Measurements from ENCODE around the gene SLC12A5.
"Not testable (repeated sequence)": the region's sequence is repeated elsewhere in the genome, so short reads cannot be mapped to it uniquely, and the experiment has no call there.

Gene SLC12A5

DNA sequence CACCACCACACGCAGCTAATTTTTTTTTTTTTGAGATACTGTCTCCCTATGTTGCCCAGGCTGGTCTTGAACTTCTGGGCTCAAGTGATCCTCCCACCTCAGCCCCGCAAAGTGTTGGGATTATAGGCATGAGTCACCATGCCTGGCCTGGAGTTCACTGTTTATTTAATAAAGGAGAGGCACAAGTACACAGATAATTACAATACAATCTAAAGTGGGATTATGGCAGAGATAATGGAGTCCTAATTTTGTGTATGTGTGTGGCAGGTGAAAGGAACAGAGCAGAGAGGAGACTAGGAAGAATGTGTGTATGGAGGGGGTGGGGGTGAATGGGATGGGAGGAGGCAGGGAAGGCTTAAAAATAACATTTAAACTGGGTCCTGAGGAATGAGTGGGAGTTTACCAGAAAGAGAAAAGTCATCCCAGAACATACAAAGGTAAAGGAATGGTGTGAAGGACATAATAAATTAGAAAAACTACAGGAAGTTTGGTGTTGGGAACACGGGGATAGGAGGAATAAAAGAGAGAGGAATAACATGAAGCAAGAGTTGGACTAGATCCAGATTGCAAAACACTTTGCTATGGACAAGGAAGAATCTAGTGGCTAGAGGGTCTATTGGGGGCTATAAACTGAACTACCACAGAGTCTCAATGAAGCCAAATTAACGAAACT, 56.3 kb downstream of the SLC12A5 start:
- Histone ChIP-seq H3K4me3 (ENCODE audit: low read depth in 1 of 2, low read length in 2 of 2) (no peak overlapping the region), H3K9me3 (ENCODE audit: control insufficient read depth in 1 of 2, low read length in 2 of 2) (no peaks in the 10 kb centered on the region), H3K27ac (ENCODE audit: low read length) (no peak overlapping the region), H3K27me3 (ENCODE audit: low read depth, low read length) (no peaks in the 10 kb centered on the region), H3K36me3 (ENCODE audit: control insufficient read depth in 1 of 2, insufficient read depth in 2 of 2, low read length in 2 of 2) (no peaks in the 10 kb centered on the region), H3K4me1 (ENCODE audit: control insufficient read depth in 1 of 2, insufficient read depth in 2 of 2, low read length in 2 of 2) (peaks cover 27 to 71% of the 10 kb centered on the region in 2 donors)

- Histone ChIP-seq H3K9me3 (ENCODE audit: control insufficient read depth in 1 of 2, low read length in 2 of 2) (no peaks in the 10 kb centered on the region), H3K4me1 (ENCODE audit: control insufficient read depth in 1 of 2, insufficient read depth in 2 of 2, low read length in 2 of 2) (peaks cover 30 to 56% of the 10 kb centered on the region in 2 donors), H3K4me3 (ENCODE audit: low read depth in 1 of 2, low read length in 2 of 2) (no peak overlapping the region), H3K36me3 (ENCODE audit: control insufficient read depth in 1 of 2, insufficient read depth in 2 of 2, low read length in 2 of 2) (no peaks in the 10 kb centered on the region), H3K27me3 (ENCODE audit: low read depth, low read length) (no peaks in the 10 kb centered on the region), H3K27ac (ENCODE audit: low read length) (no peak overlapping the region)
These were observed 58.1 kb downstream of the SLC12A5 start for GRCh38 chr20:46087161-46087560.

DNA sequence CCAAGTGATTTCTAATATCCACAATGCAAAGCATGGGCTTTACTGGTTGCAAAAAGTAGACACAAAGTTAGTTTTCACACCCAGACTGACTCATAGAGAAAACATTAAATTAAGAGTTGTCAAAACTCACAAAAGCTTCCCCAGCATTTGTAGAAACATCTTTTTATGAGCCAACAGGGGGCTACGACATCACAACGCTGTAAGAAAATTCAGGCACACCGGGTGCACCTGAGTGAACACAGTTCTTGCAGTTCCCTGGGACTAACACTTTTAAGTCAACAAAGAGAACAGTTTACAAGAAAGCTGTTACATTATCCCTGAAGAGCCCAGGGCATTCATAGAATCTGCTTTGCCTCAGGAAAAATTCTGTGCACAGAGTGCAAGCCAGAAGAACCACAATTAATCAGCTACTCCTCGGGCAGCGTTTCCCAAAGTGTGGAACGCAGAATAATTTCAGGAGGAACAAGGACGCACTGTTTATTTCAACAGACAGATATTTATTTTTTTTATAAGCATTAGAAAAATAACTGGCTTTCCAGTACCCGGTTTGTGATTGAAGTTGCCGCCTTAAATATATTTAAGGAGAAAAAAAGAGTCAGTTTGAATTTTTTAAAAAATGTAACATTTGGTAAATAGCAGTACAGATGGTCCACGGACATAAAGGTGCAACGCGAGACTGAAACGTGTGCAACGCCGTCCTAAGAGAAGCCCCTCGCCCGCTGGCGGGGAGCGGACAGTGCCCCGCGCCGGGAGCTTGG, 59.6 kb downstream of the SLC12A5 start:
- Histone ChIP-seq H3K4me1 (ENCODE audit: control insufficient read depth in 1 of 2, insufficient read depth in 2 of 2, low read length in 2 of 2) (peaks cover 26 to 42% of the 10 kb centered on the region in 2 donors), H3K27ac (ENCODE audit: low read length) (peak overlapping the region; percentile 76), H3K36me3 (ENCODE audit: control insufficient read depth in 1 of 2, insufficient read depth in 2 of 2, low read length in 2 of 2) (no peaks in the 10 kb centered on the region), H3K9me3 (ENCODE audit: control insufficient read depth in 1 of 2, low read length in 2 of 2) (no peaks in the 10 kb centered on the region), H3K4me3 (ENCODE audit: low read depth in 1 of 2, low read length in 2 of 2) (peak overlapping the region; percentile 80 to 86), H3K27me3 (ENCODE audit: low read depth, low read length) (no peaks in the 10 kb centered on the region)

GRCh38 chr20:46089167-46089416, 60.1 kb downstream of the SLC12A5 start:
- H3K4me1 ChIP-seq (ENCODE audit: control insufficient read depth in 1 of 2, insufficient read depth in 2 of 2, low read length in 2 of 2), result peaks cover 26 to 37% of the 10 kb centered on the region in 2 donors
- H3K9me3 ChIP-seq (ENCODE audit: control insufficient read depth in 1 of 2, low read length in 2 of 2), result no peaks in the 10 kb centered on the region
- H3K36me3 ChIP-seq (ENCODE audit: control insufficient read depth in 1 of 2, insufficient read depth in 2 of 2, low read length in 2 of 2), result no peaks in the 10 kb centered on the region
- H3K27ac ChIP-seq (ENCODE audit: low read length), result peak overlapping the region; percentile 76
- peak overlapping the region; percentile 80 to 86 for H3K4me3 ChIP-seq (ENCODE audit: low read depth in 1 of 2, low read length in 2 of 2)
- no peaks in the 10 kb centered on the region for H3K27me3 ChIP-seq (ENCODE audit: low read depth, low read length)

DNA sequence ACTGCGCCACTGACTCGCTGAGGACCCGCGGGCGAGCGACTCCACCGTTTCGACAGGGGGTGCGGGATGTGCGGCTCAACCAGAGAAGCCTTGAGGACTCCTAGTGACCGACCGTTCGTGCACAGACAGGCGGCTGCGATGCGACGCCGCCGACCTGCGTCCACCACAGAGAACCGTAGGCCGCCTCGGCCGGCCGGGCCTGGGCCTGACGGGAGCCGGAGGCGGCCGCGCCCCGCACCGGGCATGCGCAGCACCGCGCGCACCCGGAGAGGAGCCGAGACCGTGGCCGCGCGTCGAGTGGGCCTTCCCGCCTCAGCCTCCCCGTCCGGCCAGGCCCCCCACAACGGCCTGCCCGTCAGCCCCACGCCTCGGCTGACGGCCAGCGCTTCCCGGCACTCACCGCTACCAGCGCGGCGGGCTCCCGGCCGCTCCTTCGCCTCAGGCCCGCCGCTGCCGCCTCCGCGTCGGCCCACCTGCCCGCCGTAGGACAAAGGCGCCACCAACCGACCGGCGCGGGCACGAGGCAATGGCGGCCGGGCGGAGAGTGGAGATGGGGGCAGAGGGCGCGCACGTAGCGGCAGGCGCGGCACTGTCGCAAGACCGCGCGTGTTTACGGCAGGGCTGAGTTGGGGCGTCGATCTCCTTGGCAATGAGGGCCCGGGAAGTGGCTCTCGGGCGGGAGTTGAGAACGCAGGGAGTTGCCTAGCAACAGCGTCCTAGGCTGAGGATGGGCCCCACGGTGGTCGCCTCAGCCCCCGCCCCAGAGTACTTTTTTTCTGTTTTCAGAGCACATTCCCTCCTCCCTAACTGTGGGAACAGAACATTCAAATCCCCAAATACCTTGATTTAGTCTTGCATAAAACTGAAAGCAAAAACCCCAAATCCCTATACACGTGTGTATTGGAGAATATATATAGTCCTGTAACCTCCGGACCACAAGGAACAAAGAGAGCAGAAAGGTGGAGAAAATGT, 60.7 kb downstream of the SLC12A5 start, which contains the start of gene NCOA5:
NCOA5 (minus strand) TSS at position 546 of the 972 bp plus-strand sequence. CDS start 10,538 bp downstream, outside the sequence.
- no peaks in the 10 kb centered on the region for H3K27me3 ChIP-seq (ENCODE audit: low read depth, low read length)
- H3K9me3 ChIP-seq (ENCODE audit: control insufficient read depth in 1 of 2, low read length in 2 of 2), result no peaks in the 10 kb centered on the region
- peaks cover 26 to 31% of the 10 kb centered on the region in 2 donors for H3K4me1 ChIP-seq (ENCODE audit: control insufficient read depth in 1 of 2, insufficient read depth in 2 of 2, low read length in 2 of 2)
- H3K27ac ChIP-seq (ENCODE audit: low read length), result peak within 1 kb of the TSS; percentile 76
- peak within 1 kb of the TSS; percentile 80 to 86 for H3K4me3 ChIP-seq (ENCODE audit: low read depth in 1 of 2, low read length in 2 of 2)
- H3K36me3 ChIP-seq (ENCODE audit: control insufficient read depth in 1 of 2, insufficient read depth in 2 of 2, low read length in 2 of 2), result no peaks in the 10 kb centered on the region

DNA sequence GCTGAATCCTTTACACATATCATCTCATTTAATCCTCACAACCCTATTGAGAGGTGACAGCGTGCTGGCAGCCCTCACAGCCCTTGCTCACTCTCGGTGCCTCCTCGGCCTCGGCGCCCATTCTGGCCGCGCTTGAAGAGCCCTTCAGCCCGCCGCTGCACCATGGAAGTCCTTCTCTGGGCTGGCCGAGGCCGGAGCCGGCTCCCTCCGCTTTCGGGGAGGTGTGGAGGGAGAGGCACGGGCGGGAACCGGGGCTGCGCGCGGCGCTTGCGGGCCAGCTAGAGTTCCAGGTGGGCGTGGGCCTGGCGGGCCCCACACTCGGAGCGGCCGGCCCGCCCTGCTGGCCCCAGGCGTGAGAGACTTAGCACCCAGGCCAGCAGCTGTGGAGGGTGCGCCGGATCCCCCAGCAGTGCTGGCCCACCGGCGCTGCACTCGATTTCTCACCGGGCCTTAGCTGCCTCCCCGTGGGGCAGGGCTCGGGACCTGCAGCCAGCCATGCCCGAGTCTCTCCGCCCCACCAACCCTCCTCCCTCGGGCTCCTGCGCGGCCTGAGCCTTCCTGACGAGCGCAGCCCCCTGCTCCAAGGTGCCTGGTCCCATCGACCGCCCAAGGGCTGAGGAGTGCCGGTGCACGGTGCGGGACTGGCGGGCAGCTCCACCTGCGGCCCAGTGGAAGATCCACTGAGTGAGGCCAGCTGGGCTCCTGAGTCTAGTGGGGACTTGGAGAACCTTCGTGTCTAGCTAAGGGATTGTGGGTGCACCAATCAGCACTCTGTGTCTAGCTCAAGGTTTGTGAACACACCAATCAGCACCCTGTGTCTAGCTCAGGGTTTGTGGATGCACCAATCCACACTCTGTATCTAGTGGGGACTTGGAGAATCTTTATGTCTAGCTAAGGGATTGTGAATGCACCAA, 62.9 kb downstream of the SLC12A5 start:
- not testable (repeated sequence) for H3K27me3 ChIP-seq (ENCODE audit: low read depth, low read length)

DNA sequence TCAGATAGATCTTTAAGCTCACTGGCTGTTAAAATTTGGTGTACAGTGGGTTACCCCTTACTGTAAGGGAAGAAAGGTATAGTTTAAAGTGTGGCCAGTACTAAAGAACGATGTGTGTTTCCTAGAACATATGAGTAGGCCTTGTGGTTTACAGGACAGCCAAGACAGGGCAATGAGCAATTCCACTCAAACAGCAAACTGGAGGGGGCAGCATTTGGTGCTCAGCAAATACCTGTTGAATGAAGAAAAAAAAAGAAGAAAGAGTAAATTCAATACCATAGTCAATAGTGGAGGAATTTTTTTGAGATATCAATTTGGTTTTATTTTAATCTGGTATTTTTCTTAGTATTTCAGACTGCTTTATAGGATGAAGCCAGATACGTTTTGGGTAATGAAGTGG, 64.5 kb downstream of the SLC12A5 start:
- H3K27me3 ChIP-seq (ENCODE audit: low read depth, low read length), result peaks cover 2% of the 10 kb centered on the region
- H3K36me3 ChIP-seq (ENCODE audit: control insufficient read depth in 1 of 2, insufficient read depth in 2 of 2, low read length in 2 of 2), result no peaks in the 10 kb centered on the region
- no peak overlapping the region for H3K4me3 ChIP-seq (ENCODE audit: low read depth in 1 of 2, low read length in 2 of 2)
- H3K27ac ChIP-seq (ENCODE audit: low read length), result no peak overlapping the region
- peaks cover 2 to 8% of the 10 kb centered on the region in 2 donors for H3K4me1 ChIP-seq (ENCODE audit: control insufficient read depth in 1 of 2, insufficient read depth in 2 of 2, low read length in 2 of 2)
- no peaks in the 10 kb centered on the region for H3K9me3 ChIP-seq (ENCODE audit: control insufficient read depth in 1 of 2, low read length in 2 of 2)

More for the DNA sequence above, 62.9 kb downstream of the SLC12A5 start:
- peaks cover 15 to 17% of the 10 kb centered on the region in 2 donors for H3K4me1 ChIP-seq (ENCODE audit: control insufficient read depth in 1 of 2, insufficient read depth in 2 of 2, low read length in 2 of 2)
- not testable (repeated sequence) for H3K27ac ChIP-seq (ENCODE audit: low read length); H3K4me3 ChIP-seq (ENCODE audit: low read depth in 1 of 2, low read length in 2 of 2); H3K9me3 ChIP-seq (ENCODE audit: control insufficient read depth in 1 of 2, low read length in 2 of 2); H3K36me3 ChIP-seq (ENCODE audit: control insufficient read depth in 1 of 2, insufficient read depth in 2 of 2, low read length in 2 of 2)

DNA sequence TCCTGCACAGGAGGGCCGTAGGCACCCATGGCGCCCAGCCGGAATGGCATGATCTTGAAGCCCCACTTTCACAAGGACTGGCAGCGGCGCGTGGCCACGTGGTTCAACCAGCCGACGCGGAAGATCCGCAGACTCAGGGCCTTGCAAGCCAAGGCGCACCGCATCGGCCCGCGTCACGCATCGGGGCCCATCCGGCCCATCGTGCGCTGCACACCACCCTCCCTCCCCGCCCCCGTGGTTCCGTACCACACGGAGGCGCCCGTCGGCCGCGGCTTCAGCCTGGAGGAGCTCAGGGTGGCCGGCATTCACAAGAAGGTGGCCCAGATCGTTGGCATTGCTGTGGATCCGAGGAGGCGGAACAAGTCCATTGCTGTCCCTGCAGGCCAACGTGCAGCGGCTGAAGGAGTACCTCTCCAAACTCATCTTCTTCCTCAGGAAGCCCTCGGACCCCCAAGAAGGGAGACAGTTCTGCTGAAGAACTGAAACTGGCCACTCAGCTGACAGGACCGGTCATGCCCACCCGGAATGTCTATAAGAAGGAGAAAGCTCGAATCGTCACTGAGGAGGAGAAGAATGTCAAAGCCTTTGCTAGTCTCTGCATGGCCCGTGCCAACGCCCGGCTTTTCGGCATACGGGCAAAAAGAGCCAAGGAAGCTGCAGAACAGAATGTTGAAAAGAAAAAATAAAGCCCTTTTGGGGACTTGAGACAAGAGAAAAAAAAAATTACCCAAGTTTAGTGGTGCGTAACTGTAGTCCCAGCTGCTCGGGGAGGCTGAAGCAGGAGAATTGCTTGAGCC, 70.7 kb downstream of the SLC12A5 start:
- Histone ChIP-seq H3K9me3 (ENCODE audit: control insufficient read depth in 1 of 2, low read length in 2 of 2) (peaks cover 0 to 3% of the 10 kb centered on the region in 2 donors), H3K4me3 (ENCODE audit: low read depth in 1 of 2, low read length in 2 of 2) (peak overlapping the region in 1 of 2 donors; percentile 33), H3K27me3 (ENCODE audit: low read depth, low read length) (peaks cover 16% of the 10 kb centered on the region), H3K36me3 (ENCODE audit: control insufficient read depth in 1 of 2, insufficient read depth in 2 of 2, low read length in 2 of 2) (no peaks in the 10 kb centered on the region), H3K4me1 (ENCODE audit: control insufficient read depth in 1 of 2, insufficient read depth in 2 of 2, low read length in 2 of 2) (peaks cover 0 to 4% of the 10 kb centered on the region in 2 donors), H3K27ac (ENCODE audit: low read length) (no peak overlapping the region)

DNA sequence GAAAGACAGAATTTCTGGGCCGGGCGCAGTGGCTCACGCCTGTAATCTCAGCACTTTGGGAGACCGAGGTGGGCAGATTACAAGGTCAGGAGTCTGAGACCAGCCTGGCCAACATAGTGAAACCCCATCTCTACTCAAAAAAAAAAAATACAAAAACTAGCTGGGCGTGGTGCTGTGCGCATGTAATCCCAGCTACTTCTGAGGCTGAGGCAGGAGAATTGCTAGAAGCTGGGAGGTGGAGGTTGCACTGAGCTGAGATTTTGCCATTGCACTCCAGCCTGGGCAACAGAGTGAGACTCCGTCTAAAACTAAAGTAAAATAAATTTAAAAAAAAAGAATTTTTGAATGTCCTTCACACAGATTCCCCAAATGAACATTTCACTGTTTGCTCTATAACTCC, 71.4 kb downstream of the SLC12A5 start:
- H3K4me1 ChIP-seq (ENCODE audit: control insufficient read depth in 1 of 2, insufficient read depth in 2 of 2, low read length in 2 of 2), result not testable (repeated sequence)
- peaks cover 16% of the 10 kb centered on the region for H3K27me3 ChIP-seq (ENCODE audit: low read depth, low read length)

DNA sequence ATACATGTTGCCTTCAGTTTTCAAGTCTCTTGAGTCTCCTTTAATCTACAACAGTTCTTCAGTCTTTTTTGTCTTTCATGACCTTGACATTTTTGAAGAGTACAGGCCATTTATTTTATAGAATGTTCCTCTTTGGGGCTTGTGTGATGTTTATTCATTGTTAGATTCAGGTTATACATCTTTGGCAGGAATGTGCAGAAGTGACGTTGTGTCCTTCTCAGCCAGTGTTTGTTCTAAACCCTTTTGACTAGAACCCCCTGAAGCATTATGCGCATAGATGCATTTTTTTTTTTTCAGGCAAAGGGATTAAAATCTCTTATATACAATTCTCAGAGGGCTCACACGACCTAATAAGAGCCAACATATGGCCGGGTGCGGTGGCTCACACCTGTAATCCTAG, 72.0 kb downstream of the SLC12A5 start:
- Histone ChIP-seq H3K4me3 (ENCODE audit: low read depth in 1 of 2, low read length in 2 of 2) (no peak overlapping the region), H3K27me3 (ENCODE audit: low read depth, low read length) (peaks cover 16% of the 10 kb centered on the region), H3K36me3 (ENCODE audit: control insufficient read depth in 1 of 2, insufficient read depth in 2 of 2, low read length in 2 of 2) (no peaks in the 10 kb centered on the region), H3K4me1 (ENCODE audit: control insufficient read depth in 1 of 2, insufficient read depth in 2 of 2, low read length in 2 of 2) (peaks cover 0 to 4% of the 10 kb centered on the region in 2 donors), H3K9me3 (ENCODE audit: control insufficient read depth in 1 of 2, low read length in 2 of 2) (peaks cover 0 to 3% of the 10 kb centered on the region in 2 donors), H3K27ac (ENCODE audit: low read length) (no peak overlapping the region)

More for the DNA sequence above, 71.4 kb downstream of the SLC12A5 start:
- not testable (repeated sequence) for H3K4me3 ChIP-seq (ENCODE audit: low read depth in 1 of 2, low read length in 2 of 2); H3K27ac ChIP-seq (ENCODE audit: low read length); H3K9me3 ChIP-seq (ENCODE audit: control insufficient read depth in 1 of 2, low read length in 2 of 2); H3K36me3 ChIP-seq (ENCODE audit: control insufficient read depth in 1 of 2, insufficient read depth in 2 of 2, low read length in 2 of 2)

All from muscle layer of duodenum (tissue), 2 donors.